IMR-90 (cell line): Measurements from ENCODE around the gene KIF16B. TPM values are rescaled to one million over a fixed set of nuclear protein-coding genes. Genes with fewer than 3 reads are reported as not detected.

Experiments
- ATAC-seq: fragments of 200-7000 bp; cut with Tn5 transposase; 2 replicates; pipeline ENCODE4 v1.9.1; 2020; ENCODE audit warnings: low read depth, mild to moderate bottlenecking, moderate library complexity
- BruUV-seq: library from RNA; stranded (reverse); fragments of 400-500 nt; replicated peaks from 2 replicates; lab custom pipeline; 2021; lab: Mats Ljungman, UMichigan
- CTCF ChIA-PET: fragments of 300-600 bp; formaldehyde crosslinking; extraction: SDS; loops from one replicate; lab custom pipeline; 2021; ENCODE audit warnings: antibody characterized with exemption; lab: Yijun Ruan, JAX
- POLR2A ChIA-PET: fragments of 300-600 bp; sonication (Branson Sonifier 250); formaldehyde crosslinking; loops from one replicate; lab custom pipeline; 2022; ENCODE audit warnings: antibody characterized with exemption; ENCODE audit not compliant: unreplicated experiment; lab: Charles Lee
- DNase-seq: peaks from one replicate; pipeline ENCODE4 v3.0.0; 2013
- H2AFZ ChIP-seq: replicated peaks from 2 replicates; pipeline ENCODE3; 2013; ENCODE audit warnings: low read length, mild to moderate bottlenecking; ENCODE audit not compliant: poor library complexity
- H2AK5ac ChIP-seq: 2 replicates; pipeline ENCODE4 v1.6.1; 2013; ENCODE audit warnings: low read depth, low read length, inconsistent platforms
- H2AK9ac ChIP-seq: replicated peaks from 2 replicates; pipeline ENCODE3; 2013; ENCODE audit warnings: mild to moderate bottlenecking, low read depth, low read length, moderate library complexity; ENCODE audit not compliant: poor library complexity
- H2BK120ac ChIP-seq: 2 replicates; pipeline ENCODE4 v1.6.1; 2013; ENCODE audit warnings: low read depth, low read length, inconsistent platforms
- H2BK15ac ChIP-seq: 3 replicates; pipeline ENCODE4 v1.6.1; 2013; ENCODE audit warnings: low read depth, low read length, inconsistent platforms
- H2BK20ac ChIP-seq: 2 replicates; pipeline ENCODE4 v1.6.1; 2013; ENCODE audit warnings: low read depth, mild to moderate bottlenecking, inconsistent platforms, low read length, moderate library complexity
- H2BK5ac ChIP-seq: 2 replicates; pipeline ENCODE4 v1.6.1; 2013; ENCODE audit warnings: mild to moderate bottlenecking, low read depth, low read length, inconsistent platforms; ENCODE audit not compliant: poor library complexity, severe bottlenecking
- H3K14ac ChIP-seq: replicated peaks from 2 replicates; pipeline ENCODE4 v1.6.1; 2013; ENCODE audit warnings: low read depth, low read length, inconsistent platforms
- H3K18ac ChIP-seq: 2 replicates; pipeline ENCODE4 v1.6.1; 2013; ENCODE audit warnings: low read depth, low read length, control low read depth
- H3K23ac ChIP-seq: 2 replicates; pipeline ENCODE4 v1.6.1; 2013; ENCODE audit warnings: low read depth, low read length, inconsistent platforms
- H3K27ac ChIP-seq: 2 replicates; pipeline ENCODE4 v1.5.1; 2013; ENCODE audit warnings: mild to moderate bottlenecking, control low read depth, low read length; ENCODE audit not compliant: insufficient read depth
- H3K27me3 ChIP-seq: 2 replicates; pipeline ENCODE4 v1.6.1; 2013; ENCODE audit warnings: low read length; ENCODE audit not compliant: control insufficient read depth, insufficient read depth
- H3K36me3 ChIP-seq: 2 replicates; pipeline ENCODE4 v1.6.1; 2013; ENCODE audit warnings: low read length, mixed read lengths; ENCODE audit not compliant: control insufficient read depth, insufficient read depth
- H3K4ac ChIP-seq: 2 replicates; pipeline ENCODE4 v1.6.1; 2013; ENCODE audit warnings: low read depth, low read length, inconsistent platforms
- H3K4me1 ChIP-seq: 2 replicates; pipeline ENCODE4 v1.6.1; 2013; ENCODE audit warnings: low read length, mixed read lengths; ENCODE audit not compliant: control insufficient read depth, insufficient read depth
- H3K4me2 ChIP-seq: 2 replicates; pipeline ENCODE4 v1.6.1; 2013; ENCODE audit warnings: low read depth, mild to moderate bottlenecking, control low read depth, low read length, moderate library complexity
- H3K4me3 ChIP-seq: 2 replicates; pipeline ENCODE4 v1.5.1; 2013; ENCODE audit warnings: low read depth, mild to moderate bottlenecking, control low read depth, low read length, moderate library complexity; ENCODE audit not compliant: insufficient read depth
- H3K56ac ChIP-seq: 2 replicates; pipeline ENCODE4 v1.6.1; 2013; ENCODE audit warnings: low read length, inconsistent platforms; ENCODE audit not compliant: insufficient read depth; ENCODE audit errors: extremely low read depth
- H3K79me1 ChIP-seq, 2 experiments: 2 replicates each; pipeline ENCODE4 v1.6.1; 2013; ENCODE audit warnings: low read length in 2 of 2, inconsistent platforms in 1 of 2, low read depth in 1 of 2
- H3K9ac ChIP-seq: 2 replicates; pipeline ENCODE4 v1.6.1; 2013; ENCODE audit warnings: low read depth, low read length, control low read depth
- H3K9me1 ChIP-seq: 2 replicates; pipeline ENCODE4 v1.6.1; 2013; ENCODE audit warnings: low read length, inconsistent platforms; ENCODE audit not compliant: insufficient read depth
- H3K9me3 ChIP-seq: 2 replicates; pipeline ENCODE4 v1.6.1; 2013; ENCODE audit warnings: low read length; ENCODE audit not compliant: control insufficient read depth, insufficient read depth
- H4K20me1 ChIP-seq: 2 replicates; pipeline ENCODE4 v1.6.1; 2013; ENCODE audit warnings: low read length, inconsistent platforms; ENCODE audit not compliant: insufficient read depth
- H4K5ac ChIP-seq: 2 replicates; pipeline ENCODE4 v1.6.1; 2013; ENCODE audit warnings: mild to moderate bottlenecking, low read depth, low read length, control low read depth
- H4K8ac ChIP-seq, 2 experiments: 2 replicates each; pipeline ENCODE4 v1.6.1; 2013; ENCODE audit warnings: low read depth in 2 of 2, low read length in 2 of 2, control low read depth in 1 of 2, inconsistent platforms in 1 of 2
- H4K91ac ChIP-seq: 2 replicates; pipeline ENCODE4 v1.6.1; 2013; ENCODE audit warnings: low read depth, low read length, inconsistent platforms; ENCODE audit not compliant: insufficient read depth
- BHLHE40 ChIP-seq: fragments of 150-350 bp; IDR thresholded peaks from 2 replicates; pipeline ENCODE4 v1.6.1; 2016; ENCODE audit warnings: mild to moderate bottlenecking, low read depth, low read length
- CEBPB ChIP-seq: IDR thresholded peaks from 2 replicates; pipeline ENCODE4 v1.6.1; 2012; ENCODE audit warnings: low read depth, low read length, improper control_type of control experiment
- CHD1 ChIP-seq: IDR thresholded peaks from 2 replicates; pipeline ENCODE4 v1.6.1; 2012; ENCODE audit warnings: low read depth, low read length, improper control_type of control experiment
- FOS ChIP-seq: fragments of 150-350 bp; IDR thresholded peaks from 2 replicates; pipeline ENCODE4 v1.6.1; 2016; ENCODE audit warnings: low read depth, low read length
- MAFK ChIP-seq: IDR thresholded peaks from 2 replicates; pipeline ENCODE4 v1.6.1; 2012; ENCODE audit warnings: low read depth, low read length, improper control_type of control experiment
- MAZ ChIP-seq: IDR thresholded peaks from 2 replicates; pipeline ENCODE4 v1.6.1; 2012; ENCODE audit warnings: low read depth, mild to moderate bottlenecking, low read length, improper control_type of control experiment, moderate library complexity, borderline replicate concordance
- MXI1 ChIP-seq: IDR thresholded peaks from 2 replicates; pipeline ENCODE4 v1.6.1; 2012; ENCODE audit warnings: low read depth, mild to moderate bottlenecking, low read length, moderate library complexity, borderline replicate concordance
- NFE2L2 ChIP-seq: fragments of 150-350 bp; IDR thresholded peaks from 2 replicates; pipeline ENCODE4 v1.6.1; 2016; ENCODE audit warnings: low read depth, mild to moderate bottlenecking, low read length
- RAD21 ChIP-seq: IDR thresholded peaks from 2 replicates; pipeline ENCODE4 v1.6.1; 2012; ENCODE audit warnings: low read length, improper control_type of control experiment
- RFX5 ChIP-seq: IDR thresholded peaks from 2 replicates; pipeline ENCODE4 v1.8.0; 2012; ENCODE audit warnings: low read depth, mild to moderate bottlenecking, low read length, moderate library complexity
- SMC3 ChIP-seq: fragments of 150-350 bp; IDR thresholded peaks from 2 replicates; pipeline ENCODE4 v1.6.1; 2016; ENCODE audit warnings: low read depth, mild to moderate bottlenecking, antibody characterized with exemption, low read length, moderate library complexity
- WGBS, 2 experiments: methylation state at CpG; one replicate each; pipeline versions ENCODE4 v1.1.5 to v1.1.7; 2013; ENCODE audit warnings: missing lambda C conversion rate in 2 of 2; ENCODE audit not compliant: insufficient read length in 1 of 2; ENCODE audit errors: extremely low coverage in 2 of 2; 5-methylcytosine and 5-hydroxymethylcytosine counted together
- dilution Hi-C: fragments of 300-500 bp; cut with HindIII; formaldehyde crosslinking; loops from one replicate; pipeline ENCODE4 v1.14.3; 2018; ENCODE audit warnings: low sequenced_read_pairs; ENCODE audit not compliant: unreplicated experiment
- in situ Hi-C: fragments of 300-500 bp; cut with MboI; formaldehyde crosslinking; loops from 3 replicates; pipeline ENCODE4 v1.14.3; 2019; ENCODE audit warnings: low sequenced_read_pairs, inconsistent platforms, mixed read lengths
- intact Hi-C: fragments of 100-400 bp; cut with micrococcal nuclease; formaldehyde crosslinking; loops from 2 replicates; pipeline ENCODE4 v1.10.0; 2022
- polyA plus RNA-seq, 3 experiments: library from polyadenylated mRNA; depleted of rRNA; stranded (reverse); fragments of >200 nt; gene quantifications; 2 replicates each; pipeline ENCODE4 v1.2.3, GENCODE V29; 2012; ENCODE audit warnings: low replicate concordance in 1 of 3
- total RNA-seq: library from RNA; depleted of rRNA; stranded (reverse); fragments of >200 nt; gene quantifications from 2 replicates; pipeline ENCODE4 v1.2.3, GENCODE V29; 2012
- TF ChIP-seq, protein P1 (sequence below): conservative IDR thresholded peaks from 2 replicates; pipeline ENCODE4 v1.5.1; 2012; ENCODE audit warnings: mild to moderate bottlenecking, low read depth, low read length, improper control_type of control experiment
- TF ChIP-seq, protein P2 (sequence below): fragments of 150-350 bp; IDR thresholded peaks from 2 replicates; pipeline ENCODE4 v1.6.1; 2016; ENCODE audit warnings: low read depth, mild to moderate bottlenecking, low read length, moderate library complexity, borderline replicate concordance

KIF16B gene
- total and polyA plus RNA-seq, 2 of the 4 experiments (the other 2 are of a cell fraction): 4.7 to 10.0 TPM

DNA sequence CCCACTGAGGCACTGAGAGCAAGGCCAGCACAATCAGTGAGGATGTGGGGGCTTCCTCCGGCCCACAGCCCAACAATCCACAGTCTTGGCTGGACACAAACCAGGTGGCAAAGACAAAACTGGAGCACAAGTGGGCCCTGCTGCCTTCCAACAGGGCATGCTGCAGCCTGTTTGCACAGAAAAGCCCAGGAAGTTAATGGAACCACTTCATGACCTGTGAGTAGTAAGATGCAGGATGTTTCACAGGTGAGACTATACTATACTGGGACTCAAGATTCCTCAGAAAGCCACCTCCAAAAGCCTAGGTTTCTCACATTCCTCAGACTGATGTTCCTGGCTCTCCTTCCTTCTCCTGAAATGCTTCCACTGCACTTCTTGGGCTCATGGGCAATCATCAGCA lies 235.5 kb downstream of the KIF16B start:
- no peak overlapping the region for H2BK120ac ChIP-seq
- POLR2A ChIA-PET: no interaction called here

More for the DNA sequence above, 235.5 kb downstream of the KIF16B start:
- no peak overlapping the region for H2AK9ac ChIP-seq
- intact Hi-C loops: no loop called here
- no peak for DNase-seq
- in situ Hi-C loops: no loop called here
- H4K20me1 ChIP-seq: no peaks in the 10 kb centered on the region
- H3K4ac ChIP-seq: no peak overlapping the region
- no peak overlapping the region for H2BK5ac ChIP-seq
- no peak for TF ChIP-seq BHLHE40
- TF ChIP-seq FOS: no peak
- no peak for TF ChIP-seq SMC3
- TF ChIP-seq CEBPB: no peak
- no peak for TF ChIP-seq MAFK
- TF ChIP-seq, protein P1, sequence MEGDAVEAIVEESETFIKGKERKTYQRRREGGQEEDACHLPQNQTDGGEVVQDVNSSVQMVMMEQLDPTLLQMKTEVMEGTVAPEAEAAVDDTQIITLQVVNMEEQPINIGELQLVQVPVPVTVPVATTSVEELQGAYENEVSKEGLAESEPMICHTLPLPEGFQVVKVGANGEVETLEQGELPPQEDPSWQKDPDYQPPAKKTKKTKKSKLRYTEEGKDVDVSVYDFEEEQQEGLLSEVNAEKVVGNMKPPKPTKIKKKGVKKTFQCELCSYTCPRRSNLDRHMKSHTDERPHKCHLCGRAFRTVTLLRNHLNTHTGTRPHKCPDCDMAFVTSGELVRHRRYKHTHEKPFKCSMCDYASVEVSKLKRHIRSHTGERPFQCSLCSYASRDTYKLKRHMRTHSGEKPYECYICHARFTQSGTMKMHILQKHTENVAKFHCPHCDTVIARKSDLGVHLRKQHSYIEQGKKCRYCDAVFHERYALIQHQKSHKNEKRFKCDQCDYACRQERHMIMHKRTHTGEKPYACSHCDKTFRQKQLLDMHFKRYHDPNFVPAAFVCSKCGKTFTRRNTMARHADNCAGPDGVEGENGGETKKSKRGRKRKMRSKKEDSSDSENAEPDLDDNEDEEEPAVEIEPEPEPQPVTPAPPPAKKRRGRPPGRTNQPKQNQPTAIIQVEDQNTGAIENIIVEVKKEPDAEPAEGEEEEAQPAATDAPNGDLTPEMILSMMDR: no peak
- no peak for TF ChIP-seq RFX5
- TF ChIP-seq NFE2L2: no peak
- TF ChIP-seq, protein P2, sequence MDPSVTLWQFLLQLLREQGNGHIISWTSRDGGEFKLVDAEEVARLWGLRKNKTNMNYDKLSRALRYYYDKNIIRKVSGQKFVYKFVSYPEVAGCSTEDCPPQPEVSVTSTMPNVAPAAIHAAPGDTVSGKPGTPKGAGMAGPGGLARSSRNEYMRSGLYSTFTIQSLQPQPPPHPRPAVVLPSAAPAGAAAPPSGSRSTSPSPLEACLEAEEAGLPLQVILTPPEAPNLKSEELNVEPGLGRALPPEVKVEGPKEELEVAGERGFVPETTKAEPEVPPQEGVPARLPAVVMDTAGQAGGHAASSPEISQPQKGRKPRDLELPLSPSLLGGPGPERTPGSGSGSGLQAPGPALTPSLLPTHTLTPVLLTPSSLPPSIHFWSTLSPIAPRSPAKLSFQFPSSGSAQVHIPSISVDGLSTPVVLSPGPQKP: no peak
- no peak for TF ChIP-seq MXI1
- TF ChIP-seq RAD21: no peak
- TF ChIP-seq MAZ: no peak
- no peak for TF ChIP-seq CHD1
- no peaks in the 10 kb centered on the region for H3K9me1 ChIP-seq
- H2BK20ac ChIP-seq: no peak overlapping the region
- no peaks in the 10 kb centered on the region for H3K27me3 ChIP-seq
- no peak overlapping the region for H3K14ac ChIP-seq
- BruUV-seq: no TSS peak
- no peak overlapping the region for H3K27ac ChIP-seq
- H3K79me1 ChIP-seq: no peaks in the 10 kb centered on the region; a peak in 1 of 4 replicates
- no peak overlapping the region for H3K23ac ChIP-seq
- ATAC-seq: no peak
- no peaks in the 10 kb centered on the region for H3K4me1 ChIP-seq
- H3K4me2 ChIP-seq: no peak overlapping the region
- H4K5ac ChIP-seq: no peak overlapping the region
- 100% methylated on average over 1 of the region's 1 CpG; no CpG with 5 or more reads in 1 of the 2 experiments for WGBS, 2 experiments
- CTCF ChIA-PET: no interaction called here
- dilution Hi-C loops: no loop called here
- no peak overlapping the region for H4K8ac ChIP-seq
- no peak overlapping the region for H3K56ac ChIP-seq
- H3K9me3 ChIP-seq: no peaks in the 10 kb centered on the region
- no peak overlapping the region for H3K4me3 ChIP-seq
- H2BK15ac ChIP-seq: no peak overlapping the region
- H2AFZ ChIP-seq: no peak overlapping the region
- H2AK5ac ChIP-seq: no peak overlapping the region
- H3K9ac ChIP-seq: no peak overlapping the region
- H4K91ac ChIP-seq: no peak overlapping the region
- H3K36me3 ChIP-seq: no peaks in the 10 kb centered on the region
- no peak overlapping the region for H3K18ac ChIP-seq
